Neural progenitor cell (in vitro differentiated cells): Measurements from ENCODE around the gene STRN. TPM values are rescaled to one million over a fixed set of nuclear protein-coding genes. Genes with fewer than 3 reads are reported as not detected.

Experiments
- DNase-seq: peaks from one replicate; pipeline ENCODE4 v3.0.0-alpha.2; 2016; ENCODE audit warnings: low spot score
- H2AFZ ChIP-seq: fragments of 200-600 bp; sonication (generic); replicated peaks from 2 replicates; pipeline ENCODE4 v1.6.1; 2016; ENCODE audit warnings: antibody characterized with exemption
- H3F3A ChIP-seq: fragments of 200-600 bp; sonication (generic); 2 replicates; pipeline ENCODE4 v1.6.1; 2016; ENCODE audit warnings: antibody characterized with exemption, low read depth
- H3K27ac ChIP-seq: fragments of 200-600 bp; sonication (generic); 2 replicates; pipeline ENCODE4 v1.5.1; 2016; ENCODE audit warnings: mild to moderate bottlenecking
- H3K27me3 ChIP-seq: fragments of 200-600 bp; sonication (generic); 2 replicates; pipeline ENCODE4 v1.6.1; 2016; ENCODE audit warnings: mild to moderate bottlenecking, moderate library complexity
- H3K36me3 ChIP-seq: fragments of 200-600 bp; sonication (generic); 2 replicates; pipeline ENCODE4 v1.5.1; 2016
- H3K4me1 ChIP-seq: fragments of 200-600 bp; sonication (generic); 2 replicates; pipeline ENCODE4 v1.6.1; 2016; ENCODE audit warnings: mixed run types
- H3K4me2 ChIP-seq: fragments of 200-600 bp; sonication (generic); 2 replicates; pipeline ENCODE4 v1.6.1; 2016
- H3K4me3 ChIP-seq: fragments of 200-600 bp; sonication (generic); 2 replicates; pipeline ENCODE4 v1.5.1; 2016
- H3K79me2 ChIP-seq: fragments of 200-600 bp; sonication (generic); 2 replicates; pipeline ENCODE4 v1.6.1; 2016; ENCODE audit warnings: low read depth
- H3K9ac ChIP-seq: fragments of 200-600 bp; sonication (generic); 2 replicates; pipeline ENCODE4 v1.6.1; 2016
- H3K9me3 ChIP-seq: fragments of 200-600 bp; sonication (generic); 2 replicates; pipeline ENCODE4 v1.5.1; 2016; ENCODE audit warnings: low read depth
- H4K20me1 ChIP-seq: fragments of 200-600 bp; sonication (generic); 2 replicates; pipeline ENCODE4 v1.6.1; 2016; ENCODE audit warnings: low read depth
- H3K27ac Mint-ChIP-seq: 3 replicates; pipeline ENCODE4 v1.8.0; 2021; ENCODE audit warnings: mixed read lengths
- H3K27me3 Mint-ChIP-seq: 2 replicates; pipeline ENCODE4 v1.8.0; 2022; ENCODE audit warnings: low read depth, mild to moderate bottlenecking, inconsistent platforms, moderate library complexity, mixed read lengths; ENCODE audit not compliant: insufficient read depth
- H3K36me3 Mint-ChIP-seq: 3 replicates; pipeline ENCODE4 v1.8.0; 2021; ENCODE audit warnings: mixed read lengths
- H3K4me1 Mint-ChIP-seq: 3 replicates; pipeline ENCODE4 v1.8.0; 2021; ENCODE audit warnings: mixed read lengths
- H3K4me3 Mint-ChIP-seq: 3 replicates; pipeline ENCODE4 v1.8.0; 2021; ENCODE audit warnings: mild to moderate bottlenecking, moderate library complexity, mixed read lengths
- H3K9me3 Mint-ChIP-seq: 3 replicates; pipeline ENCODE4 v1.8.0; 2020; ENCODE audit warnings: mixed read lengths
- CTCF ChIP-seq: fragments of 200-600 bp; sonication (generic); IDR thresholded peaks from 2 replicates; pipeline ENCODE4 v1.5.1; 2017; ENCODE audit warnings: antibody characterized with exemption, mild to moderate bottlenecking
- EZH2 ChIP-seq: fragments of 200-600 bp; sonication (generic); IDR thresholded peaks from 2 replicates; pipeline ENCODE4 v1.6.1; 2017; ENCODE audit warnings: antibody characterized with exemption, mild to moderate bottlenecking, moderate library complexity
- EZH2phosphoT487 ChIP-seq: fragments of 200-600 bp; sonication (generic); IDR thresholded peaks from 2 replicates; pipeline ENCODE4 v1.6.1; 2017; ENCODE audit warnings: antibody characterized with exemption
- total RNA-seq: library from RNA; depleted of rRNA; stranded (reverse); fragments of >200 nt; gene quantifications from 2 replicates; pipeline ENCODE4 v1.2.3, GENCODE V29; 2015; ENCODE audit warnings: low replicate concordance

The STRN gene
- total RNA-seq, 1 donor from 2014 or later = 20.9 TPM

- Histone ChIP-seq H3K4me2 (no peak overlapping the region), H3K4me1 (no peaks in the 10 kb centered on the region), H3K9me3 (no peaks in the 10 kb centered on the region), H3K4me3 (no peak overlapping the region), H2AFZ (no peak overlapping the region), H3K36me3 (no peaks in the 10 kb centered on the region), H4K20me1 (no peaks in the 10 kb centered on the region), H3K27ac (no peak overlapping the region), H3K9ac (no peak overlapping the region), H3K79me2 (no peaks in the 10 kb centered on the region), H3K27me3 (no peaks in the 10 kb centered on the region), H3F3A (no peaks in the 10 kb centered on the region)
- H3K36me3 Mint-ChIP-seq = no peaks in the 10 kb centered on the region
- peaks cover 5% of the 10 kb centered on the region for H3K4me1 Mint-ChIP-seq
- H3K27me3 Mint-ChIP-seq = peaks cover 3% of the 10 kb centered on the region
- no peak overlapping the region for H3K27ac Mint-ChIP-seq
- H3K9me3 Mint-ChIP-seq = no peaks in the 10 kb centered on the region
- no peak for DNase-seq
- no peak overlapping the region for H3K4me3 Mint-ChIP-seq
- TF ChIP-seq CTCF = no peak
Observed at GRCh38 chr2:36839976-36840617, 126.2 kb downstream of the STRN start.

GRCh38 chr2:36834731-36835524 lies 131.4 kb downstream of the STRN start:
- Mint-ChIP-seq H3K9me3 (peaks cover 2% of the 10 kb centered on the region), H3K4me3 (no peak overlapping the region), H3K27me3 (peaks cover 1% of the 10 kb centered on the region), H3K4me1 (peaks cover under 1% of the 10 kb centered on the region), H3K36me3 (no peaks in the 10 kb centered on the region), H3K27ac (no peak overlapping the region)
- H2AFZ ChIP-seq = peak overlapping the region; percentile 70
- DNase-seq = no peak
- H3K79me2 ChIP-seq = no peaks in the 10 kb centered on the region
- no peaks in the 10 kb centered on the region for H3F3A ChIP-seq
- TF ChIP-seq EZH2 (no peak), EZH2phosphoT487 (no peak), CTCF (no peak)
- no peaks in the 10 kb centered on the region for H3K4me1 ChIP-seq
- no peak overlapping the region for H3K9ac ChIP-seq
- no peaks in the 10 kb centered on the region for H3K9me3 ChIP-seq
- H3K27ac ChIP-seq = no peak overlapping the region
- H3K4me3 ChIP-seq = no peak overlapping the region
- H3K4me2 ChIP-seq = no peak overlapping the region
- H4K20me1 ChIP-seq = no peaks in the 10 kb centered on the region
- no peaks in the 10 kb centered on the region for H3K36me3 ChIP-seq
- no peaks in the 10 kb centered on the region for H3K27me3 ChIP-seq

- Histone ChIP-seq H3K4me3 (no peak overlapping the region), H3K79me2 (no peaks in the 10 kb centered on the region), H3K36me3 (no peaks in the 10 kb centered on the region), H2AFZ (no peak overlapping the region), H3K27ac (no peak overlapping the region), H3F3A (no peaks in the 10 kb centered on the region), H3K9ac (no peak overlapping the region), H3K4me1 (no peaks in the 10 kb centered on the region), H3K27me3 (no peaks in the 10 kb centered on the region), H4K20me1 (no peaks in the 10 kb centered on the region), H3K4me2 (no peak overlapping the region), H3K9me3 (no peaks in the 10 kb centered on the region)
- no peaks in the 10 kb centered on the region for H3K36me3 Mint-ChIP-seq
- H3K9me3 Mint-ChIP-seq = peaks cover 2% of the 10 kb centered on the region
- no peaks in the 10 kb centered on the region for H3K4me1 Mint-ChIP-seq
- H3K4me3 Mint-ChIP-seq = no peak overlapping the region
- H3K27ac Mint-ChIP-seq = no peak overlapping the region
- DNase-seq = no peak
- H3K27me3 Mint-ChIP-seq = no peaks in the 10 kb centered on the region
- TF ChIP-seq EZH2 (no peak), EZH2phosphoT487 (no peak), CTCF (no peak)
Observed at GRCh38 chr2:36834203-36834602, 132.1 kb downstream of the STRN start.
